ENCODE results near the gene HMGN3. TPM values are rescaled to one million over a fixed set of nuclear protein-coding genes. Genes with fewer than 3 reads are reported as not detected.

The HMGN3 gene
- total RNA-seq, 3 donors from 2014 or later (not counting 1 experiment from before 2014, with no cell fraction given), result 57.3 to 65.1 (median 58.2) TPM

GRCh38 chr6:79215213-79215824, 19.2 kb downstream of the HMGN3 start:
- 95% methylated on average over 3 of the region's 3 CpGs for WGBS (ENCODE audit: insufficient coverage)
- ATAC-seq, result no peak
- Histone ChIP-seq H3K4me1 (ENCODE audit: control insufficient read depth, insufficient read depth, low read length) (no peaks in the 10 kb centered on the region), H3K36me3 (ENCODE audit: control insufficient read depth, insufficient read depth, low read length) (no peaks in the 10 kb centered on the region), H3K9me3 (ENCODE audit: control insufficient read depth, insufficient read depth, low read length) (no peaks in the 10 kb centered on the region), H3K27me3 (ENCODE audit: control insufficient read depth, insufficient read depth, low read length) (no peaks in the 10 kb centered on the region), H3K4me3 (ENCODE audit: low read length) (no peak overlapping the region), H3K27ac (ENCODE audit: low read length) (no peak overlapping the region)
- Mint-ChIP-seq H3K27me3 (ENCODE audit: low read depth in 2 of 2) (no peaks in the 10 kb centered on the region), H3K4me1 (peaks cover 12 to 26% of the 10 kb centered on the region in 2 donors), H3K27ac (no peak overlapping the region), H3K4me3 (no peak overlapping the region), H3K9me3 (no peaks in the 10 kb centered on the region), H3K36me3 (no peaks in the 10 kb centered on the region)
- no peak for DNase-seq
- TF ChIP-seq CTCF (IDR thresholded peaks at IDR 0.05), result no peak
- intact Hi-C loops (cut with micrococcal nuclease), result no loop called here

- Histone ChIP-seq H3K27ac (ENCODE audit: low read length) (no peak overlapping the region), H3K36me3 (ENCODE audit: control insufficient read depth, insufficient read depth, low read length) (no peaks in the 10 kb centered on the region), H3K9me3 (ENCODE audit: control insufficient read depth, insufficient read depth, low read length) (no peaks in the 10 kb centered on the region), H3K4me1 (ENCODE audit: control insufficient read depth, insufficient read depth, low read length) (no peaks in the 10 kb centered on the region), H3K4me3 (ENCODE audit: low read length) (no peak overlapping the region), H3K27me3 (ENCODE audit: control insufficient read depth, insufficient read depth, low read length) (no peaks in the 10 kb centered on the region)
- no peak overlapping the region for H3K4me3 Mint-ChIP-seq
- ATAC-seq, result no peak
- no peak for DNase-seq
- H3K27me3 Mint-ChIP-seq (ENCODE audit: low read depth in 2 of 2), result no peaks in the 10 kb centered on the region
- TF ChIP-seq CTCF (IDR thresholded peaks at IDR 0.05), result no peak
- WGBS (ENCODE audit: insufficient coverage), result no CpG with 5 or more reads among the region's 2 CpGs
- no peak overlapping the region for H3K27ac Mint-ChIP-seq
- no peaks in the 10 kb centered on the region for H3K36me3 Mint-ChIP-seq
- no peaks in the 10 kb centered on the region for H3K9me3 Mint-ChIP-seq
- H3K4me1 Mint-ChIP-seq, result peaks cover 12 to 20% of the 10 kb centered on the region in 2 donors
- intact Hi-C loops (cut with micrococcal nuclease), result no loop called here
These were observed 21.6 kb downstream of the HMGN3 start for GRCh38 chr6:79212859-79213258.

GRCh38 chr6:79208816-79209215, 25.7 kb downstream of the HMGN3 start:
- Mint-ChIP-seq H3K27ac (no peak overlapping the region), H3K4me1 (peaks cover 9 to 14% of the 10 kb centered on the region in 2 donors), H3K9me3 (no peaks in the 10 kb centered on the region), H3K27me3 (ENCODE audit: low read depth in 2 of 2) (no peaks in the 10 kb centered on the region), H3K36me3 (peaks cover 10% of the 10 kb centered on the region), H3K4me3 (no peak overlapping the region)
- H3K36me3 ChIP-seq (ENCODE audit: control insufficient read depth, insufficient read depth, low read length), result no peaks in the 10 kb centered on the region
- no peaks in the 10 kb centered on the region for H3K9me3 ChIP-seq (ENCODE audit: control insufficient read depth, insufficient read depth, low read length)
- H3K4me3 ChIP-seq (ENCODE audit: low read length), result no peak overlapping the region
- H3K27ac ChIP-seq (ENCODE audit: low read length), result no peak overlapping the region
- ATAC-seq (no peak), DNase-seq (no peak)
- no peaks in the 10 kb centered on the region for H3K4me1 ChIP-seq (ENCODE audit: control insufficient read depth, insufficient read depth, low read length)
- H3K27me3 ChIP-seq (ENCODE audit: control insufficient read depth, insufficient read depth, low read length), result no peaks in the 10 kb centered on the region
- no peak for TF ChIP-seq CTCF (IDR thresholded peaks at IDR 0.05)
- intact Hi-C loops (cut with micrococcal nuclease), result no loop called here

- no peaks in the 10 kb centered on the region for H3K9me3 Mint-ChIP-seq
- no peak for TF ChIP-seq CTCF (IDR thresholded peaks at IDR 0.05)
These were observed 30.7 kb downstream of the HMGN3 start for GRCh38 chr6:79203753-79204253.

More at GRCh38 chr6:79203753-79204253, 30.7 kb downstream of the HMGN3 start:
- no peaks in the 10 kb centered on the region for H3K27me3 ChIP-seq (ENCODE audit: control insufficient read depth, insufficient read depth, low read length)
- H3K4me3 Mint-ChIP-seq, result no peak overlapping the region
- H3K4me3 ChIP-seq (ENCODE audit: low read length), result no peak overlapping the region
- over 99% methylated on average over 3 of the region's 3 CpGs for WGBS (ENCODE audit: insufficient coverage)
- ATAC-seq (no peak), DNase-seq (no peak)
- no peaks in the 10 kb centered on the region for H3K4me1 ChIP-seq (ENCODE audit: control insufficient read depth, insufficient read depth, low read length)
- peaks cover 11% of the 10 kb centered on the region for H3K36me3 ChIP-seq (ENCODE audit: control insufficient read depth, insufficient read depth, low read length)
- no peak overlapping the region for H3K27ac Mint-ChIP-seq
- peaks cover 9 to 14% of the 10 kb centered on the region in 2 donors for H3K4me1 Mint-ChIP-seq
- no peaks in the 10 kb centered on the region for H3K9me3 ChIP-seq (ENCODE audit: control insufficient read depth, insufficient read depth, low read length)
- intact Hi-C loops (cut with micrococcal nuclease), result no loop called here
- H3K27me3 Mint-ChIP-seq (ENCODE audit: low read depth in 2 of 2), result no peaks in the 10 kb centered on the region
- H3K36me3 Mint-ChIP-seq, result peaks cover 10% of the 10 kb centered on the region
- H3K27ac ChIP-seq (ENCODE audit: low read length), result no peak overlapping the region

Measured in natural killer cell (primary cell).